ENCODE measurements around the gene CCDC86. TPM values are rescaled to one million over a fixed set of nuclear protein-coding genes. Genes with fewer than 3 reads are reported as not detected.

Gene CCDC86
- total and polyA plus RNA-seq, 9 of the 15 experiments (the other 6 are each of a cell fraction or from before 2014, with no cell fraction given): 4.6 to 102 (median 25.2) TPM

- TF ChIP-seq NFIC (IDR thresholded peaks at IDR 0.05): peak; percentile 25; the same call in 1 of the 2 replicates
- TF ChIP-seq POLR3G (IDR thresholded peaks at IDR 0.05; ENCODE audit: extremely low read depth, insufficient read length, insufficient replicate concordance): no peak
- no peak for TF ChIP-seq MCM3 (IDR thresholded peaks at IDR 0.05)
- TF ChIP-seq SMARCB1 (IDR thresholded peaks at IDR 0.05; ENCODE audit: insufficient read length, low read depth): no peak
- TF ChIP-seq MCM5 (IDR thresholded peaks at IDR 0.05; ENCODE audit: low read depth): no peak
- TF ChIP-seq ARHGAP35 (IDR thresholded peaks at IDR 0.05; ENCODE audit: partially characterized antibody): no peak
- 0 out of 4 replicates have a peak, but pooled peaks of 1 of the 2 experiments have one; percentile 20 for TF ChIP-seq TRIM24 (IDR thresholded peaks at IDR 0.05)
- TF ChIP-seq ZNF57 (CRISPR knock-in tag; IDR thresholded peaks at IDR 0.05): no peak
- TF ChIP-seq RBM25 (IDR thresholded peaks at IDR 0.05; ENCODE audit: low read depth, low read length, severe bottlenecking): no peak
- TF ChIP-seq HLTF (IDR thresholded peaks at IDR 0.05): no peak
- TF ChIP-seq GABPB1 (CRISPR knock-in tag; IDR thresholded peaks at IDR 0.05): no peak
- TF ChIP-seq TAF15 (IDR thresholded peaks at IDR 0.05; ENCODE audit: low read depth, low read length): no peak
- TF ChIP-seq TFAM (CRISPR knock-in tag; conservative IDR thresholded peaks at IDR 0.05): no peak
- no peak for TF ChIP-seq ZNF584 (CRISPR knock-in tag; IDR thresholded peaks at IDR 0.05; ENCODE audit: low read depth)
- TF ChIP-seq TAF1 (IDR thresholded peaks at IDR 0.05; ENCODE audit: control insufficient read depth, extremely low read depth, insufficient read depth, low read length, severe bottlenecking): no peak
- TF ChIP-seq, protein P1, sequence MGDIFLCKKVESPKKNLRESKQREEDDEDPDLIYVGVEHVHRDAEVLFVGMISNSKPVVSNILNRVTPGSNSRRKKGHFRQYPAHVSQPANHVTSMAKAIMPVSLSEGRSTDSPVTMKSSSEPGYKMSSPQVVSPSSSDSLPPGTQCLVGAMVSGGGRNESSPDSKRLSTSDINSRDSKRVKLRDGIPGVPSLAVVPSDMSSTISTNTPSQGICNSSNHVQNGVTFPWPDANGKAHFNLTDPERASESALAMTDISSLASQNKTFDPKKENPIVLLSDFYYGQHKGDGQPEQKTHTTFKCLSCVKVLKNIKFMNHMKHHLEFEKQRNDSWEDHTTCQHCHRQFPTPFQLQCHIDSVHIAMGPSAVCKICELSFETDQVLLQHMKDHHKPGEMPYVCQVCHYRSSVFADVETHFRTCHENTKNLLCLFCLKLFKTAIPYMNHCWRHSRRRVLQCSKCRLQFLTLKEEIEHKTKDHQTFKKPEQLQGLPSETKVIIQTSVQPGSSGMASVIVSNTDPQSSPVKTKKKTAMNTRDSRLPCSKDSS (IDR thresholded peaks at IDR 0.05; ENCODE audit: low read depth, partially characterized antibody): no peak
- TF ChIP-seq MAZ (CRISPR knock-in tag; conservative IDR thresholded peaks at IDR 0.05 in 1 of 2, IDR thresholded peaks at IDR 0.05 in 1 of 2): no peak
- no peak for TF ChIP-seq DPF2 (IDR thresholded peaks at IDR 0.05)
- TF ChIP-seq, protein P2, sequence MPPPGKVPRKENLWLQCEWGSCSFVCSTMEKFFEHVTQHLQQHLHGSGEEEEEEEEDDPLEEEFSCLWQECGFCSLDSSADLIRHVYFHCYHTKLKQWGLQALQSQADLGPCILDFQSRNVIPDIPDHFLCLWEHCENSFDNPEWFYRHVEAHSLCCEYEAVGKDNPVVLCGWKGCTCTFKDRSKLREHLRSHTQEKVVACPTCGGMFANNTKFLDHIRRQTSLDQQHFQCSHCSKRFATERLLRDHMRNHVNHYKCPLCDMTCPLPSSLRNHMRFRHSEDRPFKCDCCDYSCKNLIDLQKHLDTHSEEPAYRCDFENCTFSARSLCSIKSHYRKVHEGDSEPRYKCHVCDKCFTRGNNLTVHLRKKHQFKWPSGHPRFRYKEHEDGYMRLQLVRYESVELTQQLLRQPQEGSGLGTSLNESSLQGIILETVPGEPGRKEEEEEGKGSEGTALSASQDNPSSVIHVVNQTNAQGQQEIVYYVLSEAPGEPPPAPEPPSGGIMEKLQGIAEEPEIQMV (tag; conservative IDR thresholded peaks at IDR 0.05; ENCODE audit: low read depth): no peak
- no peak for TF ChIP-seq HMGN3 (IDR thresholded peaks at IDR 0.05; ENCODE audit: borderline replicate concordance, extremely low read depth, insufficient read length, low read depth, low read length)
- no peak for TF ChIP-seq BACH1 (tag; IDR thresholded peaks at IDR 0.05)
- TF ChIP-seq, protein P3, sequence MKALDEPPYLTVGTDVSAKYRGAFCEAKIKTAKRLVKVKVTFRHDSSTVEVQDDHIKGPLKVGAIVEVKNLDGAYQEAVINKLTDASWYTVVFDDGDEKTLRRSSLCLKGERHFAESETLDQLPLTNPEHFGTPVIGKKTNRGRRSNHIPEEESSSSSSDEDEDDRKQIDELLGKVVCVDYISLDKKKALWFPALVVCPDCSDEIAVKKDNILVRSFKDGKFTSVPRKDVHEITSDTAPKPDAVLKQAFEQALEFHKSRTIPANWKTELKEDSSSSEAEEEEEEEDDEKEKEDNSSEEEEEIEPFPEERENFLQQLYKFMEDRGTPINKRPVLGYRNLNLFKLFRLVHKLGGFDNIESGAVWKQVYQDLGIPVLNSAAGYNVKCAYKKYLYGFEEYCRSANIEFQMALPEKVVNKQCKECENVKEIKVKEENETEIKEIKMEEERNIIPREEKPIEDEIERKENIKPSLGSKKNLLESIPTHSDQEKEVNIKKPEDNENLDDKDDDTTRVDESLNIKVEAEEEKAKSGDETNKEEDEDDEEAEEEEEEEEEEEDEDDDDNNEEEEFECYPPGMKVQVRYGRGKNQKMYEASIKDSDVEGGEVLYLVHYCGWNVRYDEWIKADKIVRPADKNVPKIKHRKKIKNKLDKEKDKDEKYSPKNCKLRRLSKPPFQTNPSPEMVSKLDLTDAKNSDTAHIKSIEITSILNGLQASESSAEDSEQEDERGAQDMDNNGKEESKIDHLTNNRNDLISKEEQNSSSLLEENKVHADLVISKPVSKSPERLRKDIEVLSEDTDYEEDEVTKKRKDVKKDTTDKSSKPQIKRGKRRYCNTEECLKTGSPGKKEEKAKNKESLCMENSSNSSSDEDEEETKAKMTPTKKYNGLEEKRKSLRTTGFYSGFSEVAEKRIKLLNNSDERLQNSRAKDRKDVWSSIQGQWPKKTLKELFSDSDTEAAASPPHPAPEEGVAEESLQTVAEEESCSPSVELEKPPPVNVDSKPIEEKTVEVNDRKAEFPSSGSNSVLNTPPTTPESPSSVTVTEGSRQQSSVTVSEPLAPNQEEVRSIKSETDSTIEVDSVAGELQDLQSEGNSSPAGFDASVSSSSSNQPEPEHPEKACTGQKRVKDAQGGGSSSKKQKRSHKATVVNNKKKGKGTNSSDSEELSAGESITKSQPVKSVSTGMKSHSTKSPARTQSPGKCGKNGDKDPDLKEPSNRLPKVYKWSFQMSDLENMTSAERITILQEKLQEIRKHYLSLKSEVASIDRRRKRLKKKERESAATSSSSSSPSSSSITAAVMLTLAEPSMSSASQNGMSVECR (CRISPR knock-in tag; IDR thresholded peaks at IDR 0.05): no peak
- TF ChIP-seq CHCHD3 (CRISPR knock-in tag; IDR thresholded peaks at IDR 0.05): no peak
These were observed 23.1 kb downstream of the CCDC86 start (continued) for GRCh38 chr11:60864856-60865513.
